Stomach (tissue), 4 donors: ENCODE results near the gene NFATC2IP.

Experiments
- CTCF ChIP-seq, 7 experiments: fragments of 450-650 bp in 4 of 7; fragments of 200-600 bp in 3 of 7; sonication (generic) in 3 of 7; IDR thresholded peaks; one replicate each; pipeline ENCODE4 v1.5.1; 2016 to 2019; ENCODE audit warnings: antibody characterized with exemption in 7 of 7, control low read depth in 2 of 7, mild to moderate bottlenecking in 1 of 7
- POLR2AphosphoS5 ChIP-seq, 3 donors: sonication (generic); formaldehyde crosslinking; IDR thresholded peaks; one replicate each; pipeline ENCODE4 v1.6.1; 2016; ENCODE audit warnings: antibody characterized with exemption in 3 of 3

DNA sequence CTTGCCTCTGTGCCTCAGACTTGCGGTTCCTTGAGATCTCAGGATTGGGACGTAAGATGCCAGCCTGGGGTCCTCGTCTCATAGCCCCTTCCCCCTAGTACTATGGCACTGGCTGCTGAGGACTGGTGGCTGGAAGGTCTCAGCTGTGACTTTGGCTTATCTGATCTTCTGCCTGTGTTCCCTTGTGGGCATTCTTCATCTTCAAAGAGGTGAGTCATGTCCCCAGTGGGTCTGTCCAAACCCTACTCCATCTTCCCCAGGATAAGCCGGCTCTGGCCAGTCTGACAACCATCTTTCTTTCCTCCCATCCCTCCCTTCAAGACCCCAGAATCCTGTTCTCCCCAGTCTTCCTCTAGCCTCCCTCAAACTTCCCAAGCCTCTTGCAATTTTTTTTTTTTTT is 15.4 kb upstream of the NFATC2IP start:
- no peak for TF ChIP-seq POLR2AphosphoS5 (IDR thresholded peaks at IDR 0.05)
- no peak for TF ChIP-seq CTCF (IDR thresholded peaks at IDR 0.05)
